SU-DHL-6 (cell line): Measurements from ENCODE around the gene SEC61A2.

Source experiments
- CTCF ChIP-seq: fragments of 200-600 bp; sonication (generic); IDR thresholded peaks from one replicate; pipeline ENCODE4 v1.5.1; 2017; ENCODE audit warnings: antibody characterized with exemption, mild to moderate bottlenecking, low read length, moderate library complexity; ENCODE audit not compliant: insufficient read depth, poor library complexity, severe bottlenecking
- EZH2phosphoT487 ChIP-seq: fragments of 200-600 bp; sonication (generic), shearing (Covaris generic); conservative IDR thresholded peaks from 2 replicates; pipeline ENCODE4 v1.6.1; 2018; ENCODE audit warnings: mild to moderate bottlenecking, antibody characterized with exemption, low read length, moderate library complexity, mixed read lengths

GRCh38 chr10:12103802-12104201, 25.7 kb upstream of the SEC61A2 start:
- no peak for TF ChIP-seq CTCF
- TF ChIP-seq EZH2phosphoT487: no peak
